ENCODE results near the gene LLGL1. TPM values are rescaled to one million over a fixed set of nuclear protein-coding genes. Genes with fewer than 3 reads are reported as not detected.

The LLGL1 gene
- total RNA-seq, 1 donor from 2014 or later = 99.3 TPM

DNA sequence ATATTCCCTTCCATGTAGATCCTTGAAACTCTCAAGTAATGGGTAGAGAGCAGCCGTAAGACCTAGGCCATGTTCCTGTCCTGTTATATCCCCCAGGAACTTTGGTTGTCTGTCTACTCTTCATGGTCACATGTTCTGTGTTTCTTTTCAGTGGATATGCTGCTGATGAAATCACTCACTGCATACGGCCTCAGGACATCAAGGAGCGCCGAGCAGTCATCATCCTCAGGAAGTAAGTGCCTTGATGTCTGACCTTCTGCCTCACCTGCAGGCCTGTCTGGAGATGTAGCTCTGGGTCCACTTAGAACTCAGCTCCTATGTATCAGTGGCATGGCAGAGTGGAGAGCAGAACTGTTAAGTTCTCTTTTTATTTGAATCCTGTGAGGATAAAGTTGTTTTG lies 30.6 kb upstream of the LLGL1 start:
- Mint-ChIP-seq H3K27me3 (ENCODE audit: low read depth) (no peaks in the 10 kb centered on the region), H3K4me1 (peaks cover 15% of the 10 kb centered on the region), H3K9me3 (no peaks in the 10 kb centered on the region), H3K27ac (ENCODE audit: unreplicated experiment) (no peak overlapping the region), H3K4me3 (no peak overlapping the region), H3K36me3 (ENCODE audit: low read depth) (peaks cover 7% of the 10 kb centered on the region)
- TF ChIP-seq, protein P1, sequence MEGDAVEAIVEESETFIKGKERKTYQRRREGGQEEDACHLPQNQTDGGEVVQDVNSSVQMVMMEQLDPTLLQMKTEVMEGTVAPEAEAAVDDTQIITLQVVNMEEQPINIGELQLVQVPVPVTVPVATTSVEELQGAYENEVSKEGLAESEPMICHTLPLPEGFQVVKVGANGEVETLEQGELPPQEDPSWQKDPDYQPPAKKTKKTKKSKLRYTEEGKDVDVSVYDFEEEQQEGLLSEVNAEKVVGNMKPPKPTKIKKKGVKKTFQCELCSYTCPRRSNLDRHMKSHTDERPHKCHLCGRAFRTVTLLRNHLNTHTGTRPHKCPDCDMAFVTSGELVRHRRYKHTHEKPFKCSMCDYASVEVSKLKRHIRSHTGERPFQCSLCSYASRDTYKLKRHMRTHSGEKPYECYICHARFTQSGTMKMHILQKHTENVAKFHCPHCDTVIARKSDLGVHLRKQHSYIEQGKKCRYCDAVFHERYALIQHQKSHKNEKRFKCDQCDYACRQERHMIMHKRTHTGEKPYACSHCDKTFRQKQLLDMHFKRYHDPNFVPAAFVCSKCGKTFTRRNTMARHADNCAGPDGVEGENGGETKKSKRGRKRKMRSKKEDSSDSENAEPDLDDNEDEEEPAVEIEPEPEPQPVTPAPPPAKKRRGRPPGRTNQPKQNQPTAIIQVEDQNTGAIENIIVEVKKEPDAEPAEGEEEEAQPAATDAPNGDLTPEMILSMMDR (conservative IDR thresholded peaks at IDR 0.05) = no peak
- no peak for DNase-seq (ENCODE audit: low read depth, low spot score)

DNA sequence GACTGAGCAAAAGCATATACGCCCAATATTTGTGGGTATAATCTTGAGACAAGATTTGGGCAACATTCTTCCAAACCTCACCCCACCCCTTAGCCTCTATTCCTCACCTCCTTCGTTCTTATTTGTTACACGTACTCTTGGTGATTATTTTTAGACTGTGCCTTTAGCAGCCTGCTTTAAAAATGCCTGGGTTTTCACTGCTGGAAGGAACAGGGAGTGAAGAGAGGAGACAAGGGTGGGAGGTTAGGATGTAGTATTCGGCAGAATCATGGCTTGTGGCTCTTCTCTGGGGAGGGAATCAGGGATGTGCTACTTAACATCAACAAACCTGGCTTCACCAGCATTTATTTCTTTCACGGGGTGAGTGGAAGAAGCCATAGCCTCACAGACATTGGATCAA lies 30.2 kb upstream of the LLGL1 start:
- DNase-seq (ENCODE audit: low read depth, low spot score) = no peak
- H3K27me3 Mint-ChIP-seq (ENCODE audit: low read depth) = no peaks in the 10 kb centered on the region
- H3K36me3 Mint-ChIP-seq (ENCODE audit: low read depth) = peaks cover 5% of the 10 kb centered on the region

DNA sequence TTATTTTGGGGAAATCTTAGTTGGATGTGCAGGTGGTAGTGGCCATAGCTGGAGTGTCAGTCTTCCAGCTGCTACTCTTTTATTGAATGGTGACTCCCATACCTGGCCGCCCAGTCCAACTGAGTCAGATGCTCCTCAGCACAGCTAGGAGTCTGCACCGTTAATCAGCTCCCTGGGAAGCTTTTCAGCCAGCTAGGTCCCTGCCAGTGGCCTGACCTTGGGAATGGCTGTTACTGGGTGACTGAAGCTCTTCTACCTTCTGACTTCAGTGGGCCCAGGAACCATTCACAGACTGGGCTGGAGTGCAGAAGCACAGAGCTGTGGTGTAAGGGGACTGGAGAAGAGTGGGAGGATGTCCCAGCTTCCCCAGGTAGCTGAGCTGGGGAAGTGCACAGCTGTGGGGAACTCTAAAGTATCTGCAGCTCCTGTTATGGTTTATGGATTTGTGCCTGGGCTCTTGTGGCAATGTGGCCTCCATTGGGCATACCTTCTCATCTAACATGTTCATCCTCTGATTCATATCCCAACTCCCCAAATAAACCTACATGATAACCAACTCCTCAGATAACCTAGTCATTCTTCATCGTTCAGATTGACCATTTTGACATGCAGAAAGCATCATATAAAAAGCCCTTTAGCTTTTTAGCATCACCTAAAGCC lies 27.8 kb upstream of the LLGL1 start:
- peaks cover 2% of the 10 kb centered on the region for H3K36me3 Mint-ChIP-seq (ENCODE audit: low read depth)
- H3K27ac Mint-ChIP-seq (ENCODE audit: unreplicated experiment) = no peak overlapping the region
- H3K4me3 Mint-ChIP-seq = no peak overlapping the region
- no peaks in the 10 kb centered on the region for H3K4me1 Mint-ChIP-seq
- TF ChIP-seq, protein P1 (conservative IDR thresholded peaks at IDR 0.05) = no peak
- no peak for DNase-seq (ENCODE audit: low read depth, low spot score)
- H3K27me3 Mint-ChIP-seq (ENCODE audit: low read depth) = no peaks in the 10 kb centered on the region
- H3K9me3 Mint-ChIP-seq = no peaks in the 10 kb centered on the region

More for the DNA sequence above, 30.2 kb upstream of the LLGL1 start:
- no peaks in the 10 kb centered on the region for H3K9me3 Mint-ChIP-seq
- no peak overlapping the region for H3K27ac Mint-ChIP-seq (ENCODE audit: unreplicated experiment)
- no peak overlapping the region for H3K4me3 Mint-ChIP-seq
- peaks cover 12% of the 10 kb centered on the region for H3K4me1 Mint-ChIP-seq
- TF ChIP-seq, protein P1 (conservative IDR thresholded peaks at IDR 0.05) = no peak

DNA sequence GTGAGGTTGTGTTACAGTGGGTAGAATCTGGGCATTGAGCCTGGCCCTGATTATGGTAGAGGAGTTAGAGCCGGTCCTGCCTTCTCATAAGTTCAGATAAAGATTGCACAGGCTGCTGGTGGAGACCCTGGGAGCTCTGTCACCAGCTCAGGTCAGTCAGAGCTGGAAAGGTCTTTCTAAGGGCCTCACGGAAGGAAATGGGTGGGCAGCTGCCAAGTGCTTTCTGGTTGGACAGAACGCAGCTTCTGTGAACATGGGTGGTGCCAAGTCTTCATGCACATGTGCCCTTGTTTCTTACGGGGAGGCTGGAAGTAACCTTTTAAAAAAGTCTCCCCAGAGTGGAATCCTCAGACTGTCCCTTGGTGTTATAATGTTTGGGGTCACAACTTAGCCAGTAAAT lies 26.9 kb upstream of the LLGL1 start:
- Mint-ChIP-seq H3K27me3 (ENCODE audit: low read depth) (no peaks in the 10 kb centered on the region), H3K4me1 (no peaks in the 10 kb centered on the region), H3K9me3 (no peaks in the 10 kb centered on the region), H3K4me3 (no peak overlapping the region), H3K27ac (ENCODE audit: unreplicated experiment) (no peak overlapping the region), H3K36me3 (ENCODE audit: low read depth) (peaks cover 2% of the 10 kb centered on the region)
- DNase-seq (ENCODE audit: low read depth, low spot score) = no peak
- TF ChIP-seq, protein P1 (conservative IDR thresholded peaks at IDR 0.05) = no peak

DNA sequence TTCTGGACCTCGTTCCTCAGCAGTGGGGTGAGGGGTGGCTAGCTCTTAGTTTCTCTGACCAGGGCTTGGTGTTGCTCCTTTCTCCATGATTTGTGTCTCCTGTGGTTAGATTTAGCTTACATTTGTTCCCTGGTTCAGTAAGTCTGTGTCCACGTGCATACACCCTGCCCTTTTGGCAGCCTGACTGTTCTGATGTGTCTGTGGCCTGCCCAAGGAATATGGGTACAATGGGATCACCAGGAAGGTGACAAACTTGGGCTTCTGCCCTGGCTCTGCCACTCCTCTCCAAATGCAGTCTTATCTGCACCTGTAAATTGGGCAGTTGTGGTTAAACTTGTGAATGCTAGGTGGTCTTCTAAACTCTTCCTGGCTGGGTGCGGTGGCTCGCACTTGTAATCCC lies 24.3 kb upstream of the LLGL1 start:
- TF ChIP-seq, protein P1 (conservative IDR thresholded peaks at IDR 0.05) = no peak
- no peak for DNase-seq (ENCODE audit: low read depth, low spot score)
- Mint-ChIP-seq H3K9me3 (no peaks in the 10 kb centered on the region), H3K27me3 (ENCODE audit: low read depth) (no peaks in the 10 kb centered on the region), H3K27ac (ENCODE audit: unreplicated experiment) (no peak overlapping the region), H3K4me1 (no peaks in the 10 kb centered on the region), H3K4me3 (no peak overlapping the region), H3K36me3 (ENCODE audit: low read depth) (peaks cover 2% of the 10 kb centered on the region)

Data from neural crest cell (in vitro differentiated cells).